RKO (cell line): Measurements from ENCODE around the gene GAB2.
"Not testable (repeated sequence)": the region's sequence is repeated elsewhere in the genome, so short reads cannot be mapped to it uniquely, and the experiment has no call there.

Source experiments
- DNase-seq: peaks from one replicate; pipeline ENCODE4 v3.0.0-alpha.2; 2016; ENCODE audit warnings: low spot score

The GAB2 gene, protein sequence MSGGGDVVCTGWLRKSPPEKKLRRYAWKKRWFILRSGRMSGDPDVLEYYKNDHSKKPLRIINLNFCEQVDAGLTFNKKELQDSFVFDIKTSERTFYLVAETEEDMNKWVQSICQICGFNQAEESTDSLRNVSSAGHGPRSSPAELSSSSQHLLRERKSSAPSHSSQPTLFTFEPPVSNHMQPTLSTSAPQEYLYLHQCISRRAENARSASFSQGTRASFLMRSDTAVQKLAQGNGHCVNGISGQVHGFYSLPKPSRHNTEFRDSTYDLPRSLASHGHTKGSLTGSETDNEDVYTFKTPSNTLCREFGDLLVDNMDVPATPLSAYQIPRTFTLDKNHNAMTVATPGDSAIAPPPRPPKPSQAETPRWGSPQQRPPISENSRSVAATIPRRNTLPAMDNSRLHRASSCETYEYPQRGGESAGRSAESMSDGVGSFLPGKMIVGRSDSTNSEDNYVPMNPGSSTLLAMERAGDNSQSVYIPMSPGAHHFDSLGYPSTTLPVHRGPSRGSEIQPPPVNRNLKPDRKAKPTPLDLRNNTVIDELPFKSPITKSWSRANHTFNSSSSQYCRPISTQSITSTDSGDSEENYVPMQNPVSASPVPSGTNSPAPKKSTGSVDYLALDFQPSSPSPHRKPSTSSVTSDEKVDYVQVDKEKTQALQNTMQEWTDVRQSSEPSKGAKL

DNA sequence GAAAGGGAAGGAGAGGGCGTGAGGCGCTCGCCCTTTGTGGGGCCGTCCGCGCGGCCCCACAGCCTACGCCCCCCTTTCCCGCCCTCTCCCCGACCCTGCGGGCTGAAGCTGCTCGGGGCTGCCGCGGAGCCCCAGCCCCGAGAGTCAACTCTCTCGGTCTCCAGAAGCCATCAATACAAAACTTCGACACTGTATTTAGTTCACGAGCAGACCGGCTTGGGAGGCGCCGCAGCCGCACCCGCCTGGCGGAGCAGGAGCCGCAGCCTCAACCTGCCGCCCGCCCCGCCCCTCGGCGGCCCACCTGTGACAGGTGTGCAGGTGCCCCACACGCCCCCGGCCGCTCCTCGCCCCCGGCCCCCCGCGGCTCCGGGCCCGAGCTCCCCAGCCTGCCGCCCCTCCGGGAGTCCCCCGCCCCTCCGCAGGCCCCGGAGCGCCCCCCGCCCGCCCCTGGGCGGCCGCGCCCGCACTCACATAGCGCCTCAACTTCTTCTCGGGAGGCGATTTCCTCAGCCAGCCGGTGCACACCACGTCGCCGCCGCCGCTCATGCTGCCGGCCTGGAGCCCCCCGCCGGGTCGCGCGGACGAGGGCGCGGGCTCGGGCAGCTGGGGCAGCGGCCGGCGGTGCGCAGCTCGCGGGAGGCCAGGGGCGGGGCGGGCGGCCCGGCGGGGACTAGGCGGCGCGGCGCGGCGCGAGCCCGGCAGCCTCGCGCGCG is at the start of gene GAB2:
Gene GAB2, minus strand, starts transcription at position 646 of the 713 bp plus-strand sequence. Its CDS starts 100 bp downstream, at position 546.
- DNase-seq: no peak

DNA sequence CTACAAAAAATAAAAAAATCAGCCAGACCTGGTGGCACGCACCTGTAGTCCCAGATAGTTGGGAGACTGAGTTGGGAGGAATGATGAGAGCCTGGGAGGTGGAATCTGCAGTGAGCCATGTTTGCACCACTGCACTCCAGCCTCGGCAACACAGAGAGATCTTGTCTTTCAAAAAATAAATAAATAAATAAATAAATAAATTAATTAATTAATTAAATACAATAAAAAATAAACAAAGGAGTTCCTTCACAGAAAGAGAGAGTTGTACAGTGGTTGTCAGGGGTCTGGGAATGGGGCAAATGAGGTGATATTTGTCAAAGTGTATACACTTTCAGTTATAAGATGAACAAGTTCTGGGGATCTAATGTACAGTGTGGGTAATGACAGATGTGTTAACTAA is 49.8 kb upstream of the GAB2 start:
- DNase-seq: no peak

DNA sequence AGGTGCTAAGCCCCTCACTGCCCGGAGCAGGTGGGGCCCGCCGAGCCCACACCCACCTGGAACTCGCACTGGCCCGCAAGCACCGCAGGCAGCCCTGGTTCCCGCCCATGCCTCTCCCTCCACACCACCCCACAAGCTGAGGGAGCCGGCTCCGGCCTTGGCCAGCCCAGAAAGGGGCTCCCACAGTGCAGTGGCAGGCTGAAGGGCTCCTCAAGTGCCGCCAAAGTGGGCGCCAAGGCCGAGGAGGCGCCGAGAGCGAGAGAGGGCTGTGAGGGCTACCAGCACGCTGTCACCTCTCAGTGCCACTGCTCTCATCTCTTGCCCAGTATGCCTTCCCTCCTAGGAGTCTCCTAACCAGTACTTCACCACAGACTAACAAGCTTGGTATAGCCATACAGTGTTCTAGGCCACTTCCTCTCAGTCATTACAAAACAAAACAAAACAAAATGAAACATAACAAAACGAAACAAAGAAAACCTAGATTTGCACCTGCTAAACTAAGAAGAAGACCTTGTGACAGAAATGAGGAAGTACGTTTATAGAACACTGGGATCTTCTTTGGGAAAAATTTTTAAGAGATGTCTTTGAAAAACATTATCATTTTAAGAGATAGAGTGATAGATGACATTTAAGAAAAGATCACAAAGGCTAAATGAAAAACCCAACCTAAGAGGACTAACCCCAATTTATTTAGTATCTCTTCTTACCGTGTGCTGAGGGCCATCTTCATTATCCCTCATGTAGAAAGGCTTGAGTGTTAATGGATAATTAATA is 47.7 kb upstream of the GAB2 start:
- DNase-seq: no peak

DNA sequence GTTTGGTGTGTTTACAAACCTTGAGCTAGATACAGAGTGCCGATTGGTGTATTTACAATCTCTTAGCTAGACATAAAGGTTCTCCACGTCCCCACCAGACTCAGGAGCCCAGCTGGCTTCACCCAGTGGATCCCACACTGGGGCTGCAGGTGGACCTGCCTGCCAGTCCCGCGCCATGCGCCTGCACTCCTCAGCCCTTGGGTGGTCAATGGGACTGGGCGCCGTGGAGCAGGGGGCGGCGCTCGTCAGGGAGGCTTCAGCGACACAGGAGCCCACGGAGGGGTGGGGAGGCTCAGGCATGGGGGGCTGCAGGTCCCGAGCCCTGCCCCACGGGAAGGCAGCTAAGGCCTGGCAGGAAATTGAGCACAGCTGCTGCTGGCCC is 47.2 kb upstream of the GAB2 start:
- DNase-seq: not testable (repeated sequence)

DNA sequence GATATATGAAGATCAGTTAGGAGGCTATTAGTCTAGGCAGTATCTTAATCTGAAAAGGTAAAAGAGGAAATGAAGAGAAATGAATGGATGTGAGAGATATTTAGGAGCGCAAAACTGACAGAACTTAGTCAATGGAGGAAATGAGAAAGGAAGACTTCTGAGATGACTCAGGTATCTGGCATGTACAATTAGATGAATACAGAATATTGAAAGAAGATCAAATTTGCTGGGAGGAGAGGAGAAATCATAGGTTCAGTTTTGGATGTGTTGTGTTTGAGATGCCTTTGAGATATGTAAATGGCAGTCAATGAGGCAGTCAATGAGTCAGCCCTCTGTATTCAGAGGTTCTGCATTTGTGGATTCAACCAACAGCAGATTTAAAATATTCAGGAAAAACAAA is 42.9 kb upstream of the GAB2 start:
- DNase-seq: no peak

DNA sequence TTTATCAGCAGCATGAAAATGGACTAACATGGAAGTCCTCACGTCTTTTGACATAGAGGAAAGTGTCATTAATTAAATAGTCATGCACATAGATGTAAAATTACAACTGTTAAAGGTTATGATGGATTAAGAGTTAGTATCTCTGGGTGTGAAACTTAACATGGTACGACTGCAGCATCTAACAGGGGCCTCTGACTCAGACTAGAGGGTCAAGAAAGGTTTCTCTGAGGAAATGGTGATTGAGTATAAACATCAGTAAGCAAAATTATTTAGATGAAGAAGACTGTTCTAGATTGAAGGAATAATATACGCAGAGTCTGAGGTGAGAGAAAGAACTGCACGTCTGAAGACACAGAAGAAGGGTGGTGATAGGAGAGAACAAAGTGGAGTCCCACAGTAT is 42.1 kb upstream of the GAB2 start:
- DNase-seq: no peak

DNA sequence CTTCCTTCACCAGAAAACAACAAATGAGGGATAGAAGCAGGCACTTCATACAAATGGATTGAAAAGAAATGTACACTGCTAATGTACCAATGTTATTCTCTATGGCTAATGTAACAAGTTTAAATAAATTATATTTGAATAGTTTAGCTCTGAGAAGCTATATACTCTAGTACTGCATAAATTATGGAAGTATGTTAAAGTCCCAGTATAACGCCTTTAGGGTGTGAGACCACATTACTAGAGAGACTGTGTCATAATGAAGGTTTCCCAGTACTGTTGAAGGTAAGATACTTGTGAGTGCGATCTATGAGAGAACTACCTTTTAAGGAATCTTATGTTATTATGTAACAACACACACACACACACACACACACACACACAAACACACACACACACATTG is 39.8 kb upstream of the GAB2 start:
- DNase-seq: no peak

DNA sequence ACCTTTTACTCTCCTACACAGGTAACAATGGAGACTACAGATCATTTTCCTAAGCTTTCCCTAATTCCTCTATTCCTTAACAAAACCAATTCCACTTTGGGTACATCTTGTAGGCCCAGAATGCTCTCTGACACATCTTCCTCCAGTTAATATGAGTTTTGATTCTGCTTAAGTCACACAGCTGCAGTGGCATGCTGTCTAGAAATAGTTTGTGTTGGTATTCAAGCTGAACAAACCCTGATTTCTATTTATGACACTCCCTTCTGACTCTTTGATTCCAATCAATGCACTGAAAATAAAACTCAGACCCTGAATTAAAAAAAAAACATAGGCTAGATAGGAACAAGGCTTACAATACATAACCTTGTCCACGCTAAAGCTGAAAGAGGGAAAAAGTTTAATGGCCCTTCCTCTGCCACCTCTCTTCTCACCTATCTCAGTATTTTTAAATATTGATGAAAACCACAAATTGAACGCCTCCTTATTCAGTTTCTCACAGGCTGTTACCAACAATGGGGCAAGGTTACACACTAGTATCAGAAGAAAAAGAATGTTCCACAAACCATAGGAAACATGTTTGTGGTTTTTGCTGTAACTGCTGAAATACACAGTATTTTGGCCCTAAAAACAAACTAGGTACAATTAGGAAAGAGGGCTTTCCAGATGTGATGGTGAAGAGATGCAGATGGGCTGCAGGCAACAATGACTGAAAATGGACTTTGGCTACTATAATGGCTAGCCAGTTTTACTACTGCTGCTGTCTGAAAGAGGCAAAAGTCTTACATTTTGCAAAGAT is 35.7 kb upstream of the GAB2 start:
- DNase-seq: no peak

DNA sequence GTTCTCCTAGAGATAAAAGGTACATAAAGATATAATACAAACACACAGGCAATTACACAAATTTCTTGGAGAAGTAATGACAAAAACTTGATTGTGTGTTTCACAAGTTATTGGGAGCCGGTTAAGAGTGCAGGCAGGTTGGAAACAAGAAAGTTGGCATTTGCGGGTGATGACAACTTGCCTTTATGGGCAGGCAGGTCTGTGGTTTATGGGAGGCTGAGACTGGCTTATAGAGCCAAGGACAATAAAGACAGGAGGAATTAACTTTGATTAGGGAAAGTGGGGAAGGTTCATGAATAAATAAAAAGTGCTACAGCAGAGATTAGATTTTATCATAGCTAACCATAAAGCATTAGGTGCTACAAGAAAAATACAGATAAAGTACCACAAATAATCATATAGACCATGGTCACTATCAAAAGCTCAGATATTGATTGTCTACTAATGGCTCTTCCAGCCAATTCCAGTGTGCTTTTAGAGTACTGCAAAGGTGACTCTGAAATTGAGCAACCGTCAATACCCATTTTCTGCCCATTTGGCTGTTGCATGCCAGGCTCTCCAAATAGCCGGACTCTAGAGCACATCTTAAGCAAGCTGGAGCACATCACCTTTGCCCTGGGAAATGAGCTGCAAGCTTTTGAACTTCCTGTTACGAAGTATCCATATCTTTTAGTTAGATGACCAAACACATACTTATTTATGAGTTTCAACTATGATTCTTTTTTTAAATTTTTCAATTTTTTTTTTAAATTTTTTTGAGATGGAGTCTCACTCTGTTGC is 33.9 kb upstream of the GAB2 start:
- no peak for DNase-seq

DNA sequence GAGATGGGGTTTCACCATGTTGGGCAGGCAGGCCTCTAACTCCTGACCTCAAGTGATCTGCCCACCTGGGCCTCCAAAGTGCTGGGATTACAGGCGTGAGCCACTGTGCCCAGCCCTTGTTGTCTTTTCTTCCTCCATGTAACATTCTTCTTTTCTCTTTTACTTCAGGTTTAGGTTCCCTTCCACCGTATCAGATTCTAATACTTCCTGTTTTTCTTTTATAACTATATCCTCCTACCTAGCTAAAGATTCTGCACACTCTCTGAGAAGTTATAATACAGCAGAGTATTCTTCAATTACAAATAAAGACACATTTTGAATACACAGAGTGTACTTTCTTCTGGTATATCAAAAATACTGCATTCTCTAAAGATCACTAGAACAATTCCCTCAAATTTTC is 33.2 kb upstream of the GAB2 start:
- no peak for DNase-seq

DNA sequence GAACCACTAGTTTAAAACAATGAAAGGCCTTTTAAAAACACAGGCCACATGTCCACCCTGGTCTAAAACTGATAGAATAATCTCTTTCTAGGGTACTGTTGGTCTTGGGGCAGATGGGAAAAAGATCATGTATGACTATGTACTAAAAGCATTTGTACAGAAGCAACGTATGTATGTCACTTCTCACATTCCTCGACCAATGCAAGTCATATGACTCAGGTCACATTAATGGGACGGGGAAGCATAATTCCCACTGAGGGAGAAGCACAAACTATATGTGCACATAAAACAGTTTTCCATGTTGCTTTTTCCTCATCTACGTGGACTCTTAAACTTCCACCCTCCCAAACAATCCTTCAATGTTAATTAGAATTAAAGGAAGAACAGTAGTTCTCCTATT is 32.2 kb upstream of the GAB2 start:
- peak; percentile 34 for DNase-seq

DNA sequence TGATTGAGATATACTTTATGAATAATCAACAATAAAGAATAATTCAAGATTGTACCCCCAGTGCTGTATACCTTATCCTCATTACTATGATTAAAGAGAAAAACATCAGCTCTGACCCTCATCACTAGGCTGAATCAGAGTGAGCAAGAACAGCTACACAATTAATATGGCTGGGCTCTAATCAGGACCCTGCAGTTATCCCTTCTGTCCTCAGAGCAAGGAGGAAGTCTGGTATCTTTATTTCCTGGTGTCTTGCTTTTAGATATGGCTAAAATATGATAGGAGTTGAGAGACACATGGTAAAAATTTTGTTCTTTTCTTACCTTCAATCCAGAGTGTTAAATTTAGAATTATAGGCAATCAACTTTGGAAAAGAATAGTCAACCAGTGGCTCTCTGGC is 28.6 kb upstream of the GAB2 start:
- no peak for DNase-seq

DNA sequence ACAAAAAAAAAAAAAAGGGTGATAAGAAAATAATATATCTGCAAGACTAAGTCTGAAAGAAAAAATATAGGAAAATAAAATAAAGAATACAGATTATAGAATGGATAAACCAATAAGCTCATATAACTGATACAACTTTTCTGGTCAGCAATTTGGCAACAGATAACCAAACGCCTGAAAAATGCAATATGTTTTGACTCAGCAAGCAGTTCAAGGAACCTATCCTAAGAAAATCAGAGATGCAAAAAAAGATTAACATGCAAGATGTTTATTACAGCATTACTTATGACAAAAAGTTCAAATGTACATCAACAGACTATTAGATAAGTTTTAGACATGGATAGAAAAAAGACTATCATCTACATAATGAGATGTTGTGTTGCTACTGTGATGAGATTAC is 27.1 kb upstream of the GAB2 start:
- no peak for DNase-seq

DNA sequence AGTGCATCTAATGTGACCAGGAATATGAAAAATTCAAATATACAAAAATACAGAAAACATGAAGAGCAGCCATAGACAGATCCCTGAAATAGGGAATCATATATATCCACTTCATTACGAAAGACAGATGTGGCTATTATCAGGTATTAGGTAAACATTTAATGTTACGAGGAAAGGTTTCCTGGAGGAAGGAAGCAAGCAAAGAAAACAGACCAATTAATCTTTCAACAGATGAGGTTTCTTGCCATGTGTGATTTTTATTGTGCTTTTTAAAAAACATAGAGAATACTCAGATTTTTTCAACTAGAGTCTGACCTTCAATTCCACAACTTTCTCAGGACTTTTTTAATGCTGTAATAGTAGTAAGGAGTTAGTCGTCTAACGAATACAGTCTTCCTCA is 24.3 kb upstream of the GAB2 start:
- DNase-seq: no peak

DNA sequence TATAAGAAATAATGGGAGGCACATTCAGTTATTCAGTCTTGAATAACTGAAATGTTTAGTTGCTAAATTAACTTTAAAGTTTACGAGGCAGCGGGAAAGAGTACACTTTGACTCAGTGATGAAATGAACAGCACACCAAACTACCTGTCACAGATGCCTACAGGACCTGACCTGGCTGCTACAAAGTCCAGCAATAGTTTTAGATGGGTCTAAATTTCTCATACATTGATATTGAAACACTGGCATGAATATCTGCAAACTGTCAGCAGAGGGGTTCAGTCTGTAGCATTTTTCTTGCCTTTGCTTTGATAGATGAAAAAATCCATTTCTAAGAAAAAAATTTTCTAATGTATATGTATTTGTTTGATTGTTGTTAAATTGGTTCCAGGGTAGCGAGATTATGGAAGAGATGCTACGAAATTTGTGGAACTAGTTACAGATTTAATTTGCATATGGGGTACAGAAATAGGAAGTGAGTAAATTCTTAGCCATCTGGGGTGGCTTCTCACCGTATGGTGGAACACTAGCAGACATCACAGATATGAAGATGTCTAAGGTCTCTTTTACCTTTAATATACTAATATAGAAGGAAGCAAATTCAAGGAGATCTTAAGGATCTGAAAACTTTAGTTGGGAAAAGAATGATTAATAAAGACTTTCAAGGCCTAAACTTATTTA is 20.8 kb upstream of the GAB2 start:
- no peak for DNase-seq

DNA sequence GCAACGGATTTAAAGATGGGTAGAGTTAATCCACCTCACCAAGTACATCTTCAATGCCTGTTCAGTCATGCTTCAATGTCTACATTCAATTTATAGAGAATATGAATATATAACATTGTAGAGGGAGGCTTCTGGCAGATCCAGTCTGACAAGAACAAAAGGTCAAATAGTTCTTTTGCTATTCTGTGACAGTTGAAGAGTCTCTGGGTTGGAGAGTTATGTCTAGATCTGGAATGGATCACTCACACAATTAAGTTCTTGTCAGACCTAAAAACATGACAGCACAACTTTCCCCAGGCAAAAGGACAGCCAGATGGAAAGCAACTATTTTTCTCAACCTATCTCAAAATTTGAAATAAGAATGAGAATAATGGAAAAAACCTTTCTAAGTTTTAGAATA is 15.3 kb upstream of the GAB2 start:
- no peak for DNase-seq

DNA sequence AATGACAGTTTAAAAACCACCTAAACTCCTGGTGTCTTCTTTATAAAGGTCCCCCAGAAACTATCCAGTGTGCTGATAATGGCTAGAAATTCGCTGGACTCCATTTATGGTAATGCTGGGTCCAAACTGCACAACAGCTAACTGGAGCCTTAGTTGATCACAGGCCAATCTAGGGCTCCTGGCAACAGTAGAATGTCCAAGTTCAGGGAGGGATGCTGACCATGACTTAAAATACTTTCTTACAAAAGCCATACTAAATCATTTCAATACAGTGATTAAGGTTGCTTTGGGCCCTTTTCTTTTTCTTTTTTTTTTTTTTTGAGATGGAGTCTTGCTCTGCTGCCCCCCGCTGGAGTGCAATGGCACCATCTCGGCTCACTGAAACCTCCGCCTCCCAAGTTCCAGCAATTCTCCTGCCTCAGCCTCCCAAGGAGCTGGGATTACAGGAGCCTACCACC is 14.5 kb upstream of the GAB2 start:
- no peak for DNase-seq

DNA sequence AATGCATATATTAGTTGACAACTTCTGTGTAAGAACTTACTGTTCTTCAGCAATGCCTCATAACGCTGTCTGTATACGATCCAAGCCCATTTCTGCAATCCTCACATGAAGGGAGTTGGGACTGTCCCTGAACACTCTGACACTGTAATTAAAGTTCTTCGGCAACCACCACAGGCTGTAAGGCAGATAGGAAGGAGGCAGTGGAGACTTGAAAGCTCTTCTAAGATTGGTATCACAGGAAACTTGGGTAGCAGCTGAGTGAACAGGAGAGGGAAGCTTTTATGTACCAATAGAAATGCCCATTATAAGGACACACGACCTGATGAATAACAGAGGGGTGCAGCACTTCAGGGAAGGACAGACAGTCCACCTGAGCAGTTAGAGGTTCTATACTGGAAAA is 12.0 kb upstream of the GAB2 start:
- no peak for DNase-seq

DNA sequence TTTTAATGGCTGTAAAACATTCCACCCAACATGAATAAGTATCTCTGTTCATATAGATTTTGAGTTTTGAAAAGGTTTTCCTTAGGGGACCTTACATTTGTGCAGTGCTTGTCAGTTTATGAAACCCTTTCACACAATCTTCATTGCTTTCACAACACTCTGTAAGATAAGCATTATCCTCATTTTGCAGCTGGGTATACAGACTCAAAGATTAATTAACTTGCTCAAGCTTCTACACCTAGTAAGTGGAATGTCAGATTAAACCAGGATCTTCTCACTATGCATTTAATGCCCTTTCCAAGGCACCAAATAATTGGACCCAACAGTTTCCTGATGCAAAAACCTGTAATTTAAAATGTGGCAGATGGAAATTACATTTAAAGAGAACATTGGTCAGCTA is 11.6 kb upstream of the GAB2 start:
- no peak for DNase-seq

DNA sequence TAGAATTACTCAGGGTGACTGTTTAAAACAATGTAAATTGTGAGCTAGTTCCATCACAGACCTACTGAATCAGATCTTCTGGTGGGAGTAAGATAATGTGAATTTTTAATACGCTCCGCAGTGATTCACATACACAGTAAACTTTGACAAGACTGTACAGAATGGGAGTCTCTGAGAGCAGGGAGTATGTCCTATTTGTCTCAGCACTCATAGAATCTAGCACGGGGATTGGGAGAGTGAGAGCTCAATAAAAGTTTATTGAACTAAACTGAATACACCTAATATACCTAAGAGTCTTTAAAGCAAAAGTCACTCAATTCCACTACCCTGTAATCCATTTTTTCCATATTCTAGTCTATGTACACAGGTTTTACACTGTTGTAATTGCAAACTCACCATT is 11.2 kb upstream of the GAB2 start:
- no peak for DNase-seq
